ENCODE data around the gene SMIM45.
"Not testable (repeated sequence)": the region's sequence is repeated elsewhere in the genome, so short reads cannot be mapped to it uniquely, and the experiment has no call there.

The SMIM45 gene

GRCh38 chr22:41932353-41932752 is 19.6 kb upstream of the SMIM45 start:
- intact Hi-C loops (cut with DNase I) = no loop called here
- no peak for DNase-seq (ENCODE audit: low spot score)

GRCh38 chr22:41933411-41934177 is 18.4 kb upstream of the SMIM45 start:
- intact Hi-C loops (cut with DNase I) = no loop called here

GRCh38 chr22:41934284-41935014 is 17.5 kb upstream of the SMIM45 start:
- DNase-seq (ENCODE audit: low spot score) = no peak
- intact Hi-C loops (cut with DNase I) = no loop called here

More at GRCh38 chr22:41933411-41934177, 18.4 kb upstream of the SMIM45 start:
- no peak for DNase-seq (ENCODE audit: low spot score)

GRCh38 chr22:41935015-41935351 is 17.0 kb upstream of the SMIM45 start:
- no peak for DNase-seq (ENCODE audit: low spot score)
- intact Hi-C loops (cut with DNase I) = no loop called here

GRCh38 chr22:41935509-41935908 is 16.4 kb upstream of the SMIM45 start:
- intact Hi-C loops (cut with DNase I) = no loop called here

GRCh38 chr22:41936894-41937169 is 15.1 kb upstream of the SMIM45 start:
- intact Hi-C loops (cut with DNase I) = no loop called here
- no peak for DNase-seq (ENCODE audit: low spot score)

More at GRCh38 chr22:41935509-41935908, 16.4 kb upstream of the SMIM45 start:
- DNase-seq (ENCODE audit: low spot score) = no peak

- intact Hi-C loops (cut with DNase I) = loop anchor here (5.0 kb wide), 2 partner anchors 118 to 243 kb away; partner anchors contain the start of gene MEI1 (in 1 of the 2)
- peak; percentile 80 for DNase-seq (ENCODE audit: low spot score)
Measured at GRCh38 chr22:41939981-41940831, 11.7 kb upstream of the SMIM45 start.

GRCh38 chr22:41940832-41941765 is 10.9 kb upstream of the SMIM45 start:
- DNase-seq (ENCODE audit: low spot score) = peak; percentile 95
- intact Hi-C loops (cut with DNase I) = loop anchor here (5.0 kb wide), 2 partner anchors 119 to 244 kb away; partner anchors contain the start of gene MEI1 (in 1 of the 2)

GRCh38 chr22:41943661-41944209 is 8.2 kb upstream of the SMIM45 start:
- intact Hi-C loops (cut with DNase I) = loop anchor here (5.0 kb wide), 2 partner anchors 121 to 246 kb away; partner anchors contain the start of gene MEI1 (in 1 of the 2)
- DNase-seq (ENCODE audit: low spot score) = no peak

- DNase-seq (ENCODE audit: low spot score) = peak; percentile 97
- intact Hi-C loops (cut with DNase I) = no loop called here
Measured at GRCh38 chr22:41946629-41947423, 5.1 kb upstream of the SMIM45 start, which contains the start of gene CENPM. TSS of gene CENPM (minus strand) at chr22:41947152. CDS start at chr22:41947076, 76 bp downstream.

- intact Hi-C loops (cut with DNase I) = no loop called here
- no peak for DNase-seq (ENCODE audit: low spot score)
Measured at GRCh38 chr22:41947424-41948080, 4.4 kb upstream of the SMIM45 start.

GRCh38 chr22:41948142-41948541 is 3.8 kb upstream of the SMIM45 start:
- no peak for DNase-seq (ENCODE audit: low spot score)
- intact Hi-C loops (cut with DNase I) = no loop called here

GRCh38 chr22:41948928-41949296 is 3.0 kb upstream of the SMIM45 start:
- DNase-seq (ENCODE audit: low spot score); intact Hi-C loops (cut with DNase I): not testable (repeated sequence)

- no peak for DNase-seq (ENCODE audit: low spot score)
- intact Hi-C loops (cut with DNase I) = no loop called here
Measured at GRCh38 chr22:41949297-41949965, 2.5 kb upstream of the SMIM45 start.

GRCh38 chr22:41952713-41953112 is 763 bp downstream of the SMIM45 start:
- intact Hi-C loops (cut with DNase I) = no loop called here
- DNase-seq (ENCODE audit: low spot score) = no peak

- no peak for DNase-seq (ENCODE audit: low spot score)
- intact Hi-C loops (cut with DNase I) = no loop called here
Measured at GRCh38 chr22:41957941-41958556, 6.1 kb downstream of the SMIM45 start.

Measured in posterior vena cava (tissue), 2 donors.